ENCODE data around the gene TRIP11.
"Not testable (repeated sequence)": the region's sequence is repeated elsewhere in the genome, so short reads cannot be mapped to it uniquely, and the experiment has no call there.

Gene TRIP11

DNA sequence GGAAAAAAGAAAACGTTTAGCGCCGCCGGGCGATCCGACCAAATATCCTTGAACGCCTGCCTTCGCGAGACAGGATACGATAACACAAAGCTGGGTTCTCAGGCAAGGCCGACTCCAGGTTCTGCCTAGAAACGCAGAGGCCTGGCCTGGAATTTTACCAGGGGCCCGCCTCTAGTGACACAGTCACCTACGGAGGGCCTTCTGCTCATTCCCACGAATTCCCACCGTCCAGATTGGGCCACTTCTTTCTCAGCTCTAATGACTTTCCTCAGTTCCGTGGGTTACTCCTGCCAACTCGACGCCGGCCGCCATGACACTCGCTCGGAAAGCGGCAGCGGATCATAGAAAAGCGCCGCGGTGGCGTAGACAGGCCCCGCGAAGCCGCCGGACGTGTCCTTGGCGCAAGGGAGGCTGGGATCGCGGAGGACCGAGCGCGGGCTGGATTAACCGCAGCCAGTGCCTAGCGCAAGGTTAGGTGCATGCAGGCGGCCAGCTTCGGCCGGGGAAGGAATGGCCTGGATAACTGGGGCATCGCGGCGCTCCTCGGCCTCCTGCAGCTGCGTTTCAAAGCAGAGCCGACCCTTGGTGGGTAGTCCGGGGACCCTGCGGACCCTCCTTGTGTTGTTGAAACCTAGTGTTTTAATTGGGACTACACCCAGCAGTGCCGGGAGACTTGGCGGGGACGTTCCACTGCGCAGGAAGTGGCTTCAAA lies at the start of gene TRIP11:
TSS of gene TRIP11 (minus strand) at position 341 of the 712 bp plus-strand sequence. CDS start 374 bp downstream, outside the sequence.
- peak; percentile 95 for DNase-seq (ENCODE audit: low spot score)
- TF ChIP-seq, protein P1, sequence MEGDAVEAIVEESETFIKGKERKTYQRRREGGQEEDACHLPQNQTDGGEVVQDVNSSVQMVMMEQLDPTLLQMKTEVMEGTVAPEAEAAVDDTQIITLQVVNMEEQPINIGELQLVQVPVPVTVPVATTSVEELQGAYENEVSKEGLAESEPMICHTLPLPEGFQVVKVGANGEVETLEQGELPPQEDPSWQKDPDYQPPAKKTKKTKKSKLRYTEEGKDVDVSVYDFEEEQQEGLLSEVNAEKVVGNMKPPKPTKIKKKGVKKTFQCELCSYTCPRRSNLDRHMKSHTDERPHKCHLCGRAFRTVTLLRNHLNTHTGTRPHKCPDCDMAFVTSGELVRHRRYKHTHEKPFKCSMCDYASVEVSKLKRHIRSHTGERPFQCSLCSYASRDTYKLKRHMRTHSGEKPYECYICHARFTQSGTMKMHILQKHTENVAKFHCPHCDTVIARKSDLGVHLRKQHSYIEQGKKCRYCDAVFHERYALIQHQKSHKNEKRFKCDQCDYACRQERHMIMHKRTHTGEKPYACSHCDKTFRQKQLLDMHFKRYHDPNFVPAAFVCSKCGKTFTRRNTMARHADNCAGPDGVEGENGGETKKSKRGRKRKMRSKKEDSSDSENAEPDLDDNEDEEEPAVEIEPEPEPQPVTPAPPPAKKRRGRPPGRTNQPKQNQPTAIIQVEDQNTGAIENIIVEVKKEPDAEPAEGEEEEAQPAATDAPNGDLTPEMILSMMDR (IDR thresholded peaks at IDR 0.05) = no peak

DNA sequence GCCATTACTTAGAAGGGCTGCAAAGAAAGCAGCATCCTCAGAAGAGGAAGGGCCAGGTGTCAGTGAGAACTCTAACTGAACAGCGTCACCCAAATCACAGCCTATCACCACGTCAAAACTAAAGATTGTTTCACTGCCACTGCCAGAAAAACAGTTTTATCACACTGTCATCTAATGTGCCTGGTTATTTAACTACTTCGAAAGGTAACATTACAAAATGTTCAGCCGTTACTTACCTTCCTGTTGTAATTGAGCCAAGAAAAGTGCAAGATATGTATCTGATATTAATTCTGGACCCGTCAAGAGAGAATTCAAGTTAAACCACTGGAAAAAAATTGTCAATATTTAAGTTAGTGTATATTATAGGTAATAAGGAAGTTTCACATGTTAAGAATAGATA lies 48.6 kb upstream of the TRIP11 start:
- DNase-seq (ENCODE audit: low spot score) = no peak
- H3K4me3 ChIP-seq = no peak overlapping the region
- no peak overlapping the region for H3K27ac ChIP-seq
- TF ChIP-seq, protein P1 (IDR thresholded peaks at IDR 0.05) = no peak

More for the DNA sequence above, at the start of gene TRIP11:
- Histone ChIP-seq H3K4me3 (peak within 1 kb of the TSS; percentile 82), H3K27ac (peak within 1 kb of the TSS; percentile 90 to 95)

DNA sequence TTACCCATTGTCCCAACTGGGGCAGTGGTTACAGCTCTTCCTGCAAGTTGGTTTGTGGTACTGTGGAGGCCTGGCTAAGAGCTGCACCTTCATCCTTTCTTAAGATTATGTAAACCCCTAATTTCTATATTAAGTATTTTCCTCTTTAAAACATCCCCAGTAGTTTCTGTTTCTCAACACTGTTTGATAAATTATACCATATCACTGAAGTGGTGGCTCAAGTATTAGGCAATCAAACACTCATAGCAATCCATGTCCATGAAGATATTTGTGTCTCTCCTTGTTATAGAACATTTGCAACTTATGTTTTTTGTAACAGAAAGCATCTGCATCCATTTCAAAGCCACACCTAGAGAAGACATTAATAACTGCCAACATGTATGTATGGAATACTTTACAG lies 34.7 kb upstream of the TRIP11 start:
- TF ChIP-seq, protein P1 (IDR thresholded peaks at IDR 0.05) = no peak
- no peak overlapping the region for H3K27ac ChIP-seq
- DNase-seq (ENCODE audit: low spot score) = no peak
- H3K4me3 ChIP-seq = no peak overlapping the region

DNA sequence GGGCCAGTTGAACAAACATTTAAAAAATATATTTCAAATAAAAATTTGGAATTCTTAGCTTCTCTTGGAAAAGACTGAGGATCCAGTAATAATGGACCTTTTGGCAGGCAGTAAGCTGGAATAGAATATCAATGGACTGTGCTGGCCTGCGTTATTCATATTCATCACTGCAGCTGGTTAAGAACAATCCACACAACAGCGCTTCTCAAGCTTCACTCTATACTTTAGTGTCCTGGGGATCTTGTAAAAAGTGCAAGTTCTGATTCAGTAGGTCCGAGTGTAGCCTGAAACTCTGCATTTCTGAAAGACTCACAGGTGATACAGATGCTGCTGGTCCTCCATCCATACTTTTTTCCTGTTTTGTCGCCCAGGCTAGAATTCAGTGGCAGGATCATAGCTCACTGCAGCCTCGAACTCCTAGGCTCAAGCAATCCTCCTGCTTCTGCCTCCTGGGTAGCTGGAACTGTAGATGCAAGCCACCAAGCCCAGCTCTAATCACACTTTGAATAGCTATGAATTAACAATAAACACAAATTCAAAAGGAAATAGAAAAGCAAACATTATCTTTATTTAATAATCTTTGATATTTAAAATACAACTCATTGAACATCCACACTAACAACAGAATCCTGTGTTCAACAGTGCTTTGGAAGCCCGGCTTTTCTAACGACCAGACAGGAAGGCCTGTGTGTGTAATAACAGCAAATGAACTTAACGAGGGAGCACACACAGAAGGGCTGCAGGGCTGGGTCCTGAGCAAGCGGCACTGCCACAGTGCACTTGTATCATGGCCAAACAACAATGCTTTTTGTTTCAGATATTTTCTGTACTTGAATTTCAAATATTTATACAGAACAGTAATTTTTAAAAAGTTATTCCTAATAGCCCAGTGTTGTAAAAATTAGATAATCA lies 18.4 kb upstream of the TRIP11 start:
- TF ChIP-seq, protein P1 (IDR thresholded peaks at IDR 0.05) = no peak
- Histone ChIP-seq H3K4me3 (no peak overlapping the region), H3K27ac (no peak overlapping the region)
- no peak for DNase-seq (ENCODE audit: low spot score)

DNA sequence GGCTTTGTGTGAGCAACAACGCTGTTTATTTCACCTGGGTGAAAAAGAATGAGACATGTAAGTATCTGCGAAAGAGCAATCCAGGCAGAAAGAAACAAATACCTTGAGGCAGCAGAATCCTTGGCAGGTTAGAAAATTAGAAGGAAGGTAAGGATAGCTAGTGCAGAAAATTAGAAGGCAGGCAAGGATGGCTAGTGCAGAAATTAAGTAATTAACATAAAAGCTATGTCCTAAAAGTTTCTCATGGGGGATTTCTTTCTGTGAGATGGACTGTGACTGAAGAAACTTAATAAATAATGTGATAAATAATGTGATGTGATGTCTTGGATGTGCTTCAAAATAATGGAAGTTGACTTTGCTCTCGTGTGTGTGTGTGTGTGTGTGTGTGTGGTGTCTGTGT lies 9.9 kb upstream of the TRIP11 start:
- no peak for DNase-seq (ENCODE audit: low spot score)

DNA sequence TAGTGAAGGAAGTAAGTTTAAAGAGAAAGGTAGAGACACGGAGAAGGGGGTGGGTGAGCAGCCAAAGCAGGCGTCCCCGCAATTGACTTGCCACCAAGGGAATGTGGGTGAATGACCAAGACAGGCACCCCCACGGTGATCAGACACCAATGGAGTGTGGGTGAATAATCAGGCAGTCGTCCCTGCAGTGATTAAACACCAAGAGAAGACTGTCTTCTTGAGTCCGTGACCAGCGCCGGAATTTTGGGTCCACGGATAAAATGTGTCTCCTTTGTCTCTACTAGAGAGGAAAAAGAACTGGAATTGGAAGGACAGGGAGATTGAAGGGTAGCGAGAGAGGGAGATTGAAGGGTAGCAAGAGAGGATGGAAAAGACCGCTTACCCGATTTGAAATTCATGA lies 9.4 kb upstream of the TRIP11 start:
- not testable (repeated sequence) for DNase-seq (ENCODE audit: low spot score); H3K4me3 ChIP-seq; H3K27ac ChIP-seq

More for the DNA sequence above, 9.9 kb upstream of the TRIP11 start:
- TF ChIP-seq, protein P1 (IDR thresholded peaks at IDR 0.05) = no peak
- Histone ChIP-seq H3K4me3 (no peak overlapping the region), H3K27ac (no peak overlapping the region)

DNA sequence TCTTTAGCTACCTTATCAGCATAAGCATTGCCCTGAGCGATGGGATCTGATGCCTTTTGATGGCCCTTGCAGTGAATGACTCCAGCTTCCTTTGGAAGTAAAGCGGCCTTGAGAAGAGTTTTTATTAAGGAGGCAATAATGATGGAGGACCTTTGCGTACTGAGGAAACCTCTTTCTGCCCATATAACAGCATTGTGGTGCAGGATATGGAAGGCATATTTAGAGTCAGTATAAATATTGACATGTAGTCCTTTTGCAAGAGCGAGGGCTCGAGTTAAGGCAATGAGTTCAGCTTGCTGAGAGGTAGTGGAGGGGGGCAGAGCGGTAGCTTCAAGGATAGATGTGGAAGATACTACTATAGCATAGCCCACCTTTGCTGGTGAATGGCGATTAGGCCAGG lies 6.0 kb upstream of the TRIP11 start:
- DNase-seq (ENCODE audit: low spot score); H3K27ac ChIP-seq; H3K4me3 ChIP-seq: not testable (repeated sequence)

DNA sequence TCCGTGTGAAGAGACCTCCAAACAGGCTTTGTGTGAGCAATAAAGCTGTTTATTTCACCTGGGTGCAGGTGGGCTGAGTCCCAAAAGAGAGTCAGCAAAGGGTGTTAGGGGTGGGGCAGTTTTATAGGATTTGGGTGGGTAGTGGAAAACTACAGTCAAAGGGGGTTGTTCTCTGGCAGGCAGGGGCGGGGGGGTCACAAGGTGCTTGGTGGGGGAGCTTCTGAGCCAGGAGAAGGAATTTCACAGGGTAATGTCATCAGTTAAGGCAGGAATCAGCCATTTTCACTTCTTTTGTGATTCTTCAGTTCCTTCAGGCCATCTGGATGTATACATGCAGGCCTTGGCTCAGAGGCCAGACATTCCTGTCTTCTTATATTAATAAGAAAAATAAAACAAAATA lies 1.9 kb upstream of the TRIP11 start:
- H3K4me3 ChIP-seq; DNase-seq (ENCODE audit: low spot score); H3K27ac ChIP-seq: not testable (repeated sequence)

All from coronary artery (tissue), 2 donors.